ENCODE results near the gene GPC4. TPM values are rescaled to one million over a fixed set of nuclear protein-coding genes. Genes with fewer than 3 reads are reported as not detected.

The GPC4 gene
- total RNA-seq, 1 donor from 2014 or later: 86.4 TPM

DNA sequence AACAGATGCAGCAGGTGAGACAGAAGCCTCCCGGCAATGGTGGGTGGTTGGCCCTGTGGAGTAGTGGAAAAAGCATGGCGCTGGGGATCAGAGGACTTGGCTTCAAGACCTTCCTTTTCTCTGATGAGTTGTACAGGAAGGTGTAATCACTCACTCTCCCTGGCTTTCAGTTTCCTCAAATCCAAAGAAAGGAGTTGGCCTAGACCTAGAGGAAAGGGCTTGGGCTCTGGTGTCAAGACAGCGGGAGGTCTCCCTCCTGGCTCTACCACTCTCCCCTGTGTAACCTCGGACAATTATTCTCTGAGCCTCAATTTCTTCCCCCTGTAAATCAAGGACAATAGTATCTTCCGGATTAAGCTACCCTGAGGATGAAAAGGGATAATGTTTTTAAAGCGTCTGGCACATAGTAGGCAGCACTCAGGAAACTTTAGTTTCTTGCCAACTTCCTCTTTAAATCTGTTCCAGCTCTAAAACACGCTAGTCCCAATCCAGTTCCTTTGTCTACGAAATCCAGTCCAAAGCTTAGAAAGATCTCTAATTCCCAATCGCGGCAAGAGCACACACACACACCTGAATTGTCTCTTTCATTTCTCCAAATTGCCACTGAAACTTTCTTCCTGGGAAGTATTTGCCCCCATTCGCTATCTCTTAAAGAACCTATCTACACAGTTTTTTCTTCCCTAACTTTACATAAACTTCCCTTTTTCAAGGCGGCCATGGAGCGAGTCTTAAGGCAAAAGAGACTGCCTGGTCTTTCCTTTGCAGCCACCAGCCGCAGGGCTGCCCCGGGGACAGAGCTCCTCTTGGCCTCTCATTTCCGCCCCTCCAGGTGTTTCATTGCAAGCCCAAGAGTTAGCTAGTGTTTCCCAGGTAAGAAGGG, 29.9 kb upstream of the GPC4 start:
- H3K4me1 ChIP-seq (ENCODE audit: insufficient read depth, low read length): no peaks in the 10 kb centered on the region
- no peaks in the 10 kb centered on the region for H4K20me1 ChIP-seq (ENCODE audit: insufficient read depth, low read length)
- H3K9me3 ChIP-seq (ENCODE audit: insufficient read depth, low read depth, low read length): no peaks in the 10 kb centered on the region
- H3K27ac Mint-ChIP-seq (ENCODE audit: unreplicated experiment): no peak overlapping the region
- H3K27ac ChIP-seq (ENCODE audit: low read depth, low read length): no peak overlapping the region
- H3K9ac ChIP-seq (ENCODE audit: low read length): no peak overlapping the region
- no peaks in the 10 kb centered on the region for H3K36me3 ChIP-seq (ENCODE audit: insufficient read depth, low read length)
- H3K4me1 Mint-ChIP-seq (ENCODE audit: low read depth, unreplicated experiment): peaks cover 6% of the 10 kb centered on the region
- peak; percentile 28 for DNase-seq (ENCODE audit: low read depth)
- no peaks in the 10 kb centered on the region for H3K9me3 Mint-ChIP-seq (ENCODE audit: unreplicated experiment)
- peak overlapping the region; percentile 47 for H2AFZ ChIP-seq (ENCODE audit: low read depth, low read length)
- no peak for TF ChIP-seq EZH2 (IDR thresholded peaks at IDR 0.05; ENCODE audit: insufficient read depth, low read length)
- TF ChIP-seq, protein P1, sequence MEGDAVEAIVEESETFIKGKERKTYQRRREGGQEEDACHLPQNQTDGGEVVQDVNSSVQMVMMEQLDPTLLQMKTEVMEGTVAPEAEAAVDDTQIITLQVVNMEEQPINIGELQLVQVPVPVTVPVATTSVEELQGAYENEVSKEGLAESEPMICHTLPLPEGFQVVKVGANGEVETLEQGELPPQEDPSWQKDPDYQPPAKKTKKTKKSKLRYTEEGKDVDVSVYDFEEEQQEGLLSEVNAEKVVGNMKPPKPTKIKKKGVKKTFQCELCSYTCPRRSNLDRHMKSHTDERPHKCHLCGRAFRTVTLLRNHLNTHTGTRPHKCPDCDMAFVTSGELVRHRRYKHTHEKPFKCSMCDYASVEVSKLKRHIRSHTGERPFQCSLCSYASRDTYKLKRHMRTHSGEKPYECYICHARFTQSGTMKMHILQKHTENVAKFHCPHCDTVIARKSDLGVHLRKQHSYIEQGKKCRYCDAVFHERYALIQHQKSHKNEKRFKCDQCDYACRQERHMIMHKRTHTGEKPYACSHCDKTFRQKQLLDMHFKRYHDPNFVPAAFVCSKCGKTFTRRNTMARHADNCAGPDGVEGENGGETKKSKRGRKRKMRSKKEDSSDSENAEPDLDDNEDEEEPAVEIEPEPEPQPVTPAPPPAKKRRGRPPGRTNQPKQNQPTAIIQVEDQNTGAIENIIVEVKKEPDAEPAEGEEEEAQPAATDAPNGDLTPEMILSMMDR (IDR thresholded peaks at IDR 0.05; ENCODE audit: insufficient read depth, low read depth, low read length): no peak
- peak overlapping the region; percentile 77 for H3K4me3 Mint-ChIP-seq (ENCODE audit: unreplicated experiment)
- no peaks in the 10 kb centered on the region for H3K36me3 Mint-ChIP-seq (ENCODE audit: low read depth, unreplicated experiment)
- peak overlapping the region; percentile 82 for H3K4me2 ChIP-seq (ENCODE audit: low read length)
- H3K27me3 Mint-ChIP-seq (ENCODE audit: low read depth, unreplicated experiment): peaks cover 2% of the 10 kb centered on the region
- no peaks in the 10 kb centered on the region for H3K27me3 ChIP-seq (ENCODE audit: insufficient read depth, low read length)
- no peaks in the 10 kb centered on the region for H3K79me2 ChIP-seq (ENCODE audit: insufficient read depth, low read length)
- peak; percentile 17 for FAIRE-seq
- peak overlapping the region; percentile 57 for H3K4me3 ChIP-seq (ENCODE audit: insufficient read depth, low read depth, low read length)

- Histone ChIP-seq H4K20me1 (ENCODE audit: insufficient read depth, low read length) (no peaks in the 10 kb centered on the region), H3K4me3 (ENCODE audit: insufficient read depth, low read depth, low read length) (no peak overlapping the region), H3K27ac (ENCODE audit: low read depth, low read length) (no peak overlapping the region), H3K4me2 (ENCODE audit: low read length) (no peak overlapping the region), H3K79me2 (ENCODE audit: insufficient read depth, low read length) (no peaks in the 10 kb centered on the region), H3K36me3 (ENCODE audit: insufficient read depth, low read length) (no peaks in the 10 kb centered on the region), H3K27me3 (ENCODE audit: insufficient read depth, low read length) (no peaks in the 10 kb centered on the region), H3K4me1 (ENCODE audit: insufficient read depth, low read length) (no peaks in the 10 kb centered on the region), H3K9me3 (ENCODE audit: insufficient read depth, low read depth, low read length) (no peaks in the 10 kb centered on the region), H2AFZ (ENCODE audit: low read depth, low read length) (no peak overlapping the region), H3K9ac (ENCODE audit: low read length) (no peak overlapping the region)
- DNase-seq (ENCODE audit: low read depth) (no peak), FAIRE-seq (no peak)
- Mint-ChIP-seq H3K27ac (ENCODE audit: unreplicated experiment) (no peak overlapping the region), H3K4me1 (ENCODE audit: low read depth, unreplicated experiment) (peaks cover 6% of the 10 kb centered on the region), H3K36me3 (ENCODE audit: low read depth, unreplicated experiment) (no peaks in the 10 kb centered on the region), H3K27me3 (ENCODE audit: low read depth, unreplicated experiment) (peaks cover 2% of the 10 kb centered on the region), H3K9me3 (ENCODE audit: unreplicated experiment) (no peaks in the 10 kb centered on the region), H3K4me3 (ENCODE audit: unreplicated experiment) (no peak overlapping the region)
- TF ChIP-seq, protein P1 (IDR thresholded peaks at IDR 0.05; ENCODE audit: insufficient read depth, low read depth, low read length): no peak
- no peak for TF ChIP-seq EZH2 (IDR thresholded peaks at IDR 0.05; ENCODE audit: insufficient read depth, low read length)
Observed at GRCh38 chrX:133444196-133444595, 28.9 kb upstream of the GPC4 start.

DNA sequence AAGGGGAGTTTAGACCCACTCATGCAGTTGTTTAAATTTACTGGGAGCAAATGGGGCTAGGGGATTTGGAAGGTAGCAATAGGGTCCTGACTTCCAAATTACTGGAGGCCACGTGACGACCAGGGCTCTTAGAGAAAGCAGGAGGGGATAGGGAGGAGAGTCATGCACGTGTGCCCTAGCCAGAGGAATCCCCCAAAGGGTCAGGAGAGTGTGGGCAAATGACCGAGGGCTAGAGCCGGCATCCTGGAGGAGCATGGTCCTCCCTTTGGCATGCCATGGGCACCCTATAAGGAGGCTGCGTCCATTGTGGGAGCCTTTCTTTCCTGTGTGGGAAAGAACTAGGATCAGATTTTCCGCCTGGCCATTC, 25.5 kb upstream of the GPC4 start:
- H3K4me3 ChIP-seq (ENCODE audit: insufficient read depth, low read depth, low read length): no peak overlapping the region
- Mint-ChIP-seq H3K9me3 (ENCODE audit: unreplicated experiment) (no peaks in the 10 kb centered on the region), H3K27me3 (ENCODE audit: low read depth, unreplicated experiment) (peaks cover 4% of the 10 kb centered on the region), H3K4me1 (ENCODE audit: low read depth, unreplicated experiment) (peaks cover 2% of the 10 kb centered on the region), H3K4me3 (ENCODE audit: unreplicated experiment) (no peak overlapping the region), H3K27ac (ENCODE audit: unreplicated experiment) (no peak overlapping the region), H3K36me3 (ENCODE audit: low read depth, unreplicated experiment) (no peaks in the 10 kb centered on the region)
- H3K27ac ChIP-seq (ENCODE audit: low read depth, low read length): no peak overlapping the region
- H3K27me3 ChIP-seq (ENCODE audit: insufficient read depth, low read length): no peaks in the 10 kb centered on the region
- no peaks in the 10 kb centered on the region for H3K36me3 ChIP-seq (ENCODE audit: insufficient read depth, low read length)
- TF ChIP-seq EZH2 (IDR thresholded peaks at IDR 0.05; ENCODE audit: insufficient read depth, low read length): no peak
- TF ChIP-seq, protein P1 (IDR thresholded peaks at IDR 0.05; ENCODE audit: insufficient read depth, low read depth, low read length): no peak
- H3K9ac ChIP-seq (ENCODE audit: low read length): no peak overlapping the region
- no peak overlapping the region for H2AFZ ChIP-seq (ENCODE audit: low read depth, low read length)
- no peak overlapping the region for H3K4me2 ChIP-seq (ENCODE audit: low read length)
- no peak for DNase-seq (ENCODE audit: low read depth)
- no peaks in the 10 kb centered on the region for H3K4me1 ChIP-seq (ENCODE audit: insufficient read depth, low read length)
- H4K20me1 ChIP-seq (ENCODE audit: insufficient read depth, low read length): no peaks in the 10 kb centered on the region
- FAIRE-seq: no peak
- no peaks in the 10 kb centered on the region for H3K9me3 ChIP-seq (ENCODE audit: insufficient read depth, low read depth, low read length)
- no peaks in the 10 kb centered on the region for H3K79me2 ChIP-seq (ENCODE audit: insufficient read depth, low read length)

Measured in astrocyte (in vitro differentiated cells and primary cell).